NCI-H82 treated with DMSO at 0.1 percent for 48 hours (cell line): ENCODE results near the gene TBX3.

Experiments used
- DNase-seq: peaks from one replicate; lab custom pipeline; 2025; ENCODE audit not compliant: unreplicated experiment; lab: John Stamatoyannopoulos, UW

TBX3 gene

DNA sequence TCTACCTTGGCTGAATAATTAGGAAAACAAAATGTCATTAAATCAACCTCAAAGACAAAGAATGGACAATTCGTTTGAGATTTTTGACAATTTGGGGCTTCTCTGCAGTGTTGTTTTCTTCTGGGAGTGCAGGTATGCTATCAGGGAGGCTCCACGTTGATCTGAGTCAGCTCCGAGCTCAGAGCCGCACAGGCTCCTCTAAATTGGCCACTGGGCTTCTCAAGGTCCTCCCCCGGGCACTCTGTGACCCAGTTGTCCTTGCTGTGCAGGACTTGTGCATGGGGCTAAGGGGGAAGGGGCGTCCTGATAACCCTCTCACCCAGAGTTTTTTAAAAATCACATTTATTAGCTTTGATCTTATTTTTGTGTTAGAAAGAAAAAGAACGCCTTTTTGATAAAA, 52.7 kb downstream of the TBX3 start:
- no peak for DNase-seq

DNA sequence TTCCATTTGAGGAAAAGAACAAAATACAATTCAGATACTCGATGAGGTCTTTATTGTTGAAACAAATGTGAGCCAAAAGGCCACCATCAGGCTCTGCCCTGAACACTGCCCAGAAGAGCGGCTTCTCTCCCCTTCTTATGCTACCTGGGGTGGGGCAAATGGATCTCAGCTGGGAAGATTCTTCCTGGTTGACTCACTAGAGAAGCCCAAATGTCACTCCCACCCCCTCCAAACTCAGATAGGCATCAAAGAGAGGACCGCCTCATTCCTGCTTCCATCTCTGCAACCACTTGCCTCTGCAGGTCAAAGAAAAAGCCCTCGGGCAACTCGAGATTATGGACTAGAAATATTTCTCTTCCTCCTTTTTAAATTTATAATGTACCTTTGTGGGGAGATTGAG, 55.8 kb downstream of the TBX3 start:
- DNase-seq: no peak

DNA sequence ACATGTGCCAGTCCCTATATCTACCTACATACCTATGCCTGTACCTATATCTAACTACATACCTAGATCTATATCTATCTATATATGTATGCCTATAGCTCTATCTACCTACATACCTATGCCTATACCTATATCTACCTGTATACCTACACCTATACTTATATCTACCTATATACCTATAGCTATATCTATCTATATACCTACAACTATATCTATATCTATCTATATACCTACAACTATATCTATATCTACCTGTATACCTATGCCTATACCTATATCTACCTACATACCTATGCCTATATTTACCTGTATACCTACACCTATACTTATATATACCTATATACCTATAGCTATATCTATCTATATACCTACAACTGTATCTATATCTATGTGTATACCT, 56.6 kb downstream of the TBX3 start:
- DNase-seq: no peak

DNA sequence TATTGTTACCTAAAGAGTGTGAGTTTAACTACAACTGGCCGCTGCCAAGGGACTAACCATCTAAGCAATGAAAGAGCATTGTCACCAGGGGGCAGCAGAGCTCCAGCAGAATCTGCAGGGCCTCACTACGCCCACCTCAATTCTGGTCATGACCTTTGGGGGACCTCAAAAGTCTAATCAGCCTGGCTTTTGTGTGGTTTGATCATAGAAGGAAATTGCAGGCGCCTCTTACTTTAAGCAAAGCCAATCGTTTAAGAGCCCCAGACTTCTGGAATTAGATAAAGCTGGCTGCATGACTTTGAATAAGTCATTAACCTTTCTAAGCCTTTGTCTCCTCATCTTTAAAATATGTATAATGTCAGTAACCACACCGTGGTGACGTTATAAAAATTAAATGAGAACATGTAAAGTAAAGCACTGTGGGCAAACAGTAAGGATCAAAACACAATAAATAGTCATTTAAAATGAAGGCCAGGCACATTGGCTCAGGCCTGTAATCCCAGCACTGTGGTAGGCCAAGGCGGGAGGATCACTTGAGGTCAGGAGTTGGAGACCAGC, 58.6 kb downstream of the TBX3 start:
- peak; percentile 4 for DNase-seq

DNA sequence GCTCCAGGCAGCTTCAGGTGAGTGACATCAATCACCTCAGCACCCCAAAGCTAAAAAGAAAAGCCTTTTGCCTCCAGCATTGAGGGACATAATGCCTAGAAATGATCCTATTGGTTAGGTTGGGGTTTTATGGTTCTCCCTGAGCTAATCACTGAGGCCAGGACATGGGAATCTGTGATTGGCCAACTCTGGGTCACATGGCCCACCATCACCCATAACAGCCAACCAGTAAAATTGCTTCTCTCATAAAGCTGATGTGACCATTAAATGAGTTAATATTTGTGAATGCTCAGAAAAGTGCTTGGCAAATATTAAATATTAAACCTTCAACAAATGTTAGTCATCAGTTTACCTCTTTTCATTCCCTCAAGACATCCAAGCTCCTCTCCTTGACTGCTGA, 60.2 kb downstream of the TBX3 start:
- DNase-seq: no peak
